Pancreas (tissue), 10 donors: ENCODE data around the gene FBXO36. TPM values are rescaled to one million over a fixed set of nuclear protein-coding genes. Genes with fewer than 3 reads are reported as not detected.

Source experiments
- ATAC-seq, 4 donors: fragments of 200-7000 bp; cut with Tn5 transposase; one replicate each; pipeline versions ENCODE4 v1.8.0 to v1.9.1; 2020; ENCODE audit warnings: mild to moderate bottlenecking in 4 of 4, moderate library complexity in 4 of 4
- DNase-seq, 6 donors: peaks; one replicate each; pipeline ENCODE4 v3.0.0-alpha.2; 2020
- FAIRE-seq: peaks from 2 replicates; lab custom pipeline; 2012; peaks lifted over from hg19 to GRCh38; lab: Jason Lieb, UNC
- H3K27ac ChIP-seq, 4 donors: fragments of 200-600 bp; sonication (generic); 1 replicate in 3 of 4; 2 replicates in 1 of 4; pipeline versions ENCODE4 v1.5.0 to v1.8.0; 2020
- H3K27me3 ChIP-seq, 4 donors: fragments of 200-600 bp; one replicate each; pipeline ENCODE4 v1.8.0; 2021
- H3K36me3 ChIP-seq, 3 donors: fragments of 200-600 bp; sonication (generic) in 1 of 3; one replicate each; pipeline versions ENCODE4 v1.5.0 to v1.8.0; 2020 to 2021
- H3K4me1 ChIP-seq, 3 donors: fragments of 200-600 bp; one replicate each; pipeline ENCODE4 v1.8.0; 2021
- H3K4me3 ChIP-seq, 4 donors: fragments of 200-600 bp; sonication (generic) in 2 of 4; one replicate each; pipeline versions ENCODE4 v1.5.0 to v1.8.0; 2020 to 2021
- H3K9me3 ChIP-seq, 4 donors: fragments of 200-600 bp; one replicate each; pipeline ENCODE4 v1.8.0; 2021
- WGBS, 2 donors: extraction: QIAGEN DNeasy Blood & Tissue Kit; methylation state at CpG; one replicate each; pipeline ENCODE4 v1.1.7; 2013; 5-methylcytosine and 5-hydroxymethylcytosine counted together
- intact Hi-C, 3 donors: fragments of 100-400 bp; cut with DNase I; formaldehyde crosslinking; loops; one replicate each; pipeline versions ENCODE4 v1.11.1 to v1.14.2; 2022
- polyA plus RNA-seq, 2 donors: library from polyadenylated mRNA; stranded (reverse); fragments of 200-250 nt; gene quantifications; one replicate each; pipeline ENCODE4 v1.2.3, GENCODE V29; 2013
- total RNA-seq, 6 donors: library from RNA; stranded (reverse); fragmentation: NEBNext Ultra II Directional in 4 of 6; extraction: Animal tissue kit (Norgen Biotek cat#: 25700) in 4 of 6; gene quantifications; one replicate each; pipeline versions ENCODE4 v1.2.1 to v1.2.4, GENCODE V29; 2021 to 2023
- TF ChIP-seq, protein P1 (sequence below), 4 donors: fragments of 200-600 bp; sonication (generic) in 3 of 4; IDR thresholded peaks; one replicate each; pipeline versions ENCODE4 v1.5.0 to v1.8.0; 2021; ENCODE audit warnings: antibody characterized with exemption in 4 of 4
- donor health status: healthy with polysubstance abuse.
- donor health status: DM: no; HTN: no; CAD: no; lungs with moderate emphysema.
- donor health status: DM: no; HTN: no; CAD: no.
- donor health status: control.
- donor health status: control.
- donor health status: Bipolar disorder and iron deficiency.
- donor health status: DM: yes; HTN: yes; CAD: no.
- donor health status: DM: no; HTN: no; CAD: no.
- donor health status: DM: no; HTN: no; CAD: no.
- donor health status: DM: yes; HTN: yes; CAD: no.

FBXO36 gene
- total and polyA plus RNA-seq, 8 donors: 0.84 to 1.8 (median 1.2) TPM

DNA sequence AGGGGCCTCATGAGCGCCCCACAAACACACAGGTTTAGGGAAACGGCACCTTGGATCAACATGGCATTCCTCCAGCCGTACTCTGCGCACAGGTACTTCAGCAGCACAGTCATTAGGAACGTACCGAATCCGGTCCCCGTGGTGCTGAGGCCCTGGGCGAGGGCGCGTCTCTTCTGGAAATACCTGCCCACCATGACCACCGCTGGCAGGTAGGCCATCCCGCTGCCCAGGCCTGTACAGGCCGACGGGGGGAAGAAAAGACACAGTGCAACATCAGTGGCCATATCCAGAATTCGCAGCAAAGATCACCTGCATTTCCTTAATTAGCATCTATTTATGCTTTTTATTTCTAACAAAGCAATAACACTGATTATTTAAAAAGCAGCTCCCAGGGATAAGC is 124.2 kb downstream of the FBXO36 start:
- Histone ChIP-seq H3K36me3 (no peaks in the 10 kb centered on the region), H3K4me3 (no peak overlapping the region), H3K9me3 (no peaks in the 10 kb centered on the region), H3K27ac (no peak overlapping the region), H3K4me1 (no peaks in the 10 kb centered on the region), H3K27me3 (no peaks in the 10 kb centered on the region)
- intact Hi-C loops: no loop called here
- FAIRE-seq (no peak), ATAC-seq (no peak), DNase-seq (no peak)
- TF ChIP-seq, protein P1, sequence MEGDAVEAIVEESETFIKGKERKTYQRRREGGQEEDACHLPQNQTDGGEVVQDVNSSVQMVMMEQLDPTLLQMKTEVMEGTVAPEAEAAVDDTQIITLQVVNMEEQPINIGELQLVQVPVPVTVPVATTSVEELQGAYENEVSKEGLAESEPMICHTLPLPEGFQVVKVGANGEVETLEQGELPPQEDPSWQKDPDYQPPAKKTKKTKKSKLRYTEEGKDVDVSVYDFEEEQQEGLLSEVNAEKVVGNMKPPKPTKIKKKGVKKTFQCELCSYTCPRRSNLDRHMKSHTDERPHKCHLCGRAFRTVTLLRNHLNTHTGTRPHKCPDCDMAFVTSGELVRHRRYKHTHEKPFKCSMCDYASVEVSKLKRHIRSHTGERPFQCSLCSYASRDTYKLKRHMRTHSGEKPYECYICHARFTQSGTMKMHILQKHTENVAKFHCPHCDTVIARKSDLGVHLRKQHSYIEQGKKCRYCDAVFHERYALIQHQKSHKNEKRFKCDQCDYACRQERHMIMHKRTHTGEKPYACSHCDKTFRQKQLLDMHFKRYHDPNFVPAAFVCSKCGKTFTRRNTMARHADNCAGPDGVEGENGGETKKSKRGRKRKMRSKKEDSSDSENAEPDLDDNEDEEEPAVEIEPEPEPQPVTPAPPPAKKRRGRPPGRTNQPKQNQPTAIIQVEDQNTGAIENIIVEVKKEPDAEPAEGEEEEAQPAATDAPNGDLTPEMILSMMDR (IDR thresholded peaks at IDR 0.05): no peak
- WGBS, 2 donors: 92 to 93% methylated on average over 16 of the region's 16 CpGs

DNA sequence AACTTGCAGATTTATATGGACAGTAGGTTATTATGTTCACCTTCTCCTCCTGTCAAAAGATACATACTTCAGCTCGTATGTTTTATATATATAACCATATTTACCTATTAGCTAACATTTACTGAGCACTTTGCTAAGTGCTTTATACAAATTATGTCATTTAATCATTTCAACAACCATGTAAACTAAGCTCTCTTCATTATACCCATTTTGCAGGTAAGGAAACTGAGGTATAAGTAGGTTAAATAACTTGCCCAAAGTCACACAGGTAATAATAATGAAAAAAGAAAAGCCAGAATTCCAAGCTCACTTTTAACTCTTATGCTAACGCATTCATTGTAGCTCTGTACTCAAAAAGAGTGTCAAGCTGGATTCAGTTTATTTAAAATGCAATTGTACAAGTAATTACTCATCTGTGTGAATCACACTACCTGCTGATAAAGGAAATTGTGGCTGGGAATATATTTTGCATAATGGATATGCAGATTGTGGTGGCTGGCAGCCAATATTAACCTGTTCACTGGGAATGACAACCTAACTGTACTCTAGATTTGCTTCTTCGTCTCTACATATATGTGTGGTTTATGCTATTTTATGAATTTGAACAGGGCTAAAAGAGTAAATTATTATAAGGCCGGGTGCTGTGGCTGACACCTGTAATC is 125.8 kb downstream of the FBXO36 start:
- ATAC-seq: no peak
- TF ChIP-seq, protein P1 (IDR thresholded peaks at IDR 0.05): no peak
- H3K27me3 ChIP-seq: no peaks in the 10 kb centered on the region
- no peak overlapping the region for H3K27ac ChIP-seq
- DNase-seq: no peak
- FAIRE-seq: no peak
- H3K36me3 ChIP-seq: no peaks in the 10 kb centered on the region
- intact Hi-C loops: no loop called here
- WGBS, 2 donors: 72 to 83% methylated on average over 4 of the region's 4 CpGs
- no peaks in the 10 kb centered on the region for H3K4me1 ChIP-seq
- H3K4me3 ChIP-seq: no peak overlapping the region
- no peaks in the 10 kb centered on the region for H3K9me3 ChIP-seq

DNA sequence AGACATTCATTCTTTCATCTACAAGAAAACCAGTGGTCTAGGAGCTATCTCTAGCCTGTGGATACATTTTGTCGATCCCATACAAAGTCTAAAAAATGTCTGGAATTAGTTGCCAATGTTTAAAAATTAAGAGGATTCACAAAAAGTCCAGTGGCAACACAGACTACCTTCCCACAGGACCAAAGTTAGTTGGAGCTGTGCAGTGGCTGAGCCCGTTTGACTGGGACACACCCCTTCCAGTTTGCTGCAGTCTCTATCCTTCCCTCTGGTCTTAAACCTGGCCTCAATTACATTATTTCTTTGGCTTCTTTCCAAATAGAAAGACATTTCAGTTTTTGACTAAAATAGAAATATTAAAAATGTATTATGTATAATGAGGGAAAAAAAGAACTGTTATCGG is 127.8 kb downstream of the FBXO36 start:
- ATAC-seq (no peak), DNase-seq (no peak), FAIRE-seq (no peak)
- H3K27me3 ChIP-seq: no peaks in the 10 kb centered on the region
- H3K9me3 ChIP-seq: no peaks in the 10 kb centered on the region
- WGBS, 2 donors: 76 to 79% methylated on average over 3 of the region's 3 CpGs
- no peaks in the 10 kb centered on the region for H3K36me3 ChIP-seq
- TF ChIP-seq, protein P1 (IDR thresholded peaks at IDR 0.05): no peak
- intact Hi-C loops: no loop called here
- H3K27ac ChIP-seq: no peak overlapping the region
- H3K4me3 ChIP-seq: no peak overlapping the region
- H3K4me1 ChIP-seq: no peaks in the 10 kb centered on the region

GRCh38 chr2:230052299-230052698 is 130.0 kb downstream of the FBXO36 start:
- no peaks in the 10 kb centered on the region for H3K27me3 ChIP-seq
- TF ChIP-seq, protein P1 (IDR thresholded peaks at IDR 0.05): no peak
- H3K27ac ChIP-seq: no peak overlapping the region
- DNase-seq (no peak), FAIRE-seq (no peak), ATAC-seq (no peak)
- no peak overlapping the region for H3K4me3 ChIP-seq
- no peaks in the 10 kb centered on the region for H3K9me3 ChIP-seq
- intact Hi-C loops: no loop called here
- 73 to 81% methylated on average over 2 of the region's 2 CpGs for WGBS, 2 donors
- no peaks in the 10 kb centered on the region for H3K4me1 ChIP-seq
- H3K36me3 ChIP-seq: no peaks in the 10 kb centered on the region

DNA sequence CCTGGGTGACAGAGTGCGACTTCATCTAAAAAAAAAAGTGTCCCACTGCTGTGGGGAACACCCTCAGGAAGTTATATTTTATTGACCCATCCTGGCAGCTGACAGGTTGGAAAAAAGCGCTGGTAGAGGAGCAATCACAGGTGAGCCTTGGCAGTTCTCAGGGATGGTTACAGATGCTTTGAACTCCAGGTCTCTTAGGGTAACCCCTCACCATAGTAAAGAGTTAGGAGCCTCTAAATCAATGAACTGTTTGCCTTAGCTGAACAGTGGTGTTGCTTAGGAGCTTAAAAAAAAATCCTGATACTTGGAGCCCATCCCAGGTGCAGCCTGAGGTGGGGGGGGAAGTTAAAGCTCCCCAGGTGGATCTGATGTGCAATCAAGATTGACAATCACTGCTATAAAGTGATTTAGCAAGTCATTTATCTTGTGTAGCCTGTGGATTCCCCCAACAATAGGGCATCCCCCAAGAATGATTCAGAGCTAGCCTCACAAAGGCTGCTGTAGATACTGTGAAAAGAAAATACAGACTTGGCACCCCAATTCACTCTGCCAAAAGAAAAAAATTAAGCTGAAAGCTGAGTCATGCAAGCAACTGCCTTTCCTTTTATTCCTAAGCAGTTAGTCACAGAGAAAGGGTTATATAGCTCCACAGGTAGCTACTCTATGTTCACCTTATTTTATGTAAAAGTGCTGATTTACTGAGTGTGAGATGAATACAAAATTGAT is 131.6 kb downstream of the FBXO36 start:
- H3K36me3 ChIP-seq: no peaks in the 10 kb centered on the region
- TF ChIP-seq, protein P1 (IDR thresholded peaks at IDR 0.05): no peak
- H3K27me3 ChIP-seq: no peaks in the 10 kb centered on the region
- DNase-seq (no peak), FAIRE-seq (no peak), ATAC-seq (no peak)
- no peaks in the 10 kb centered on the region for H3K9me3 ChIP-seq
- WGBS, 2 donors: 91 to 96% methylated on average over 2 of the region's 2 CpGs
- no peak overlapping the region for H3K4me3 ChIP-seq
- no peaks in the 10 kb centered on the region for H3K4me1 ChIP-seq
- H3K27ac ChIP-seq: no peak overlapping the region
- intact Hi-C loops: no loop called here
